Right kidney (tissue), 9 donors: Measurements from ENCODE around the gene EIF2S2.
"Not testable (repeated sequence)": the region's sequence is repeated elsewhere in the genome, so short reads cannot be mapped to it uniquely, and the experiment has no call there.

ENCODE experiments used
- DNase-seq: peaks from one replicate; pipeline ENCODE4 v3.0.0-alpha.2; 2016
- long read RNA-seq, 8 donors: transcript quantifications; one replicate each; lab custom pipeline, GENCODE V29; 2026

The EIF2S2 gene
- long read RNA-seq, donor 1, transcript EIF2S2-201 (9 exons, 2,656 nt): major isoform, 37 of 163 reads
- long read RNA-seq, donor 1, partial matches to known transcripts: 126 of 163 reads
- long read RNA-seq, donor 1, other reads (novel, unspliced or antisense): 0 of 163 reads
- long read RNA-seq, donor 2, transcript EIF2S2-201 (9 exons, 2,656 nt): major isoform, 15 of 64 reads
- long read RNA-seq, donor 2, partial matches to known transcripts: 49 of 64 reads
- long read RNA-seq, donor 2, other reads (novel, unspliced or antisense): 0 of 64 reads
- long read RNA-seq, donor 3, transcript EIF2S2-201 (9 exons, 2,656 nt): major isoform, 21 of 49 reads
- long read RNA-seq, donor 3, partial matches to known transcripts: 28 of 49 reads
- long read RNA-seq, donor 3, other reads (novel, unspliced or antisense): 0 of 49 reads
- long read RNA-seq, donor 4, transcript EIF2S2-201 (9 exons, 2,656 nt): major isoform, 17 of 95 reads
- long read RNA-seq, donor 4, partial matches to known transcripts: 78 of 95 reads
- long read RNA-seq, donor 4, other reads (novel, unspliced or antisense): 0 of 95 reads
- long read RNA-seq, donor 5, transcript EIF2S2-201 (9 exons, 2,656 nt): major isoform, 47 of 134 reads
- long read RNA-seq, donor 5, partial matches to known transcripts: 87 of 134 reads
- long read RNA-seq, donor 5, other reads (novel, unspliced or antisense): 0 of 134 reads
- long read RNA-seq, donor 6, transcript EIF2S2-201 (9 exons, 2,656 nt): major isoform, 17 of 91 reads
- long read RNA-seq, donor 6, partial matches to known transcripts: 74 of 91 reads
- long read RNA-seq, donor 6, other reads (novel, unspliced or antisense): 0 of 91 reads
- long read RNA-seq, donor 7, transcript EIF2S2-201 (9 exons, 2,656 nt): major isoform, 34 of 153 reads
- long read RNA-seq, donor 7, partial matches to known transcripts: 119 of 153 reads
- long read RNA-seq, donor 7, other reads (novel, unspliced or antisense): 0 of 153 reads
- long read RNA-seq, donor 8, transcript EIF2S2-201 (9 exons, 2,656 nt): major isoform, 36 of 131 reads
- long read RNA-seq, donor 8, partial matches to known transcripts: 95 of 131 reads
- long read RNA-seq, donor 8, other reads (novel, unspliced or antisense): 0 of 131 reads

- peak; percentile 97 for DNase-seq
Measured at GRCh38 chr20:34111702-34112599, at the start of gene EIF2S2. Gene EIF2S2 (minus strand): TSS chr20:34112243. CDS start chr20:34112110, 133 bp downstream.

- not testable (repeated sequence) for DNase-seq
Measured at GRCh38 chr20:34157697-34158096, 45.7 kb upstream of the EIF2S2 start.

GRCh38 chr20:34155836-34156235, 43.8 kb upstream of the EIF2S2 start:
- DNase-seq: no peak

- DNase-seq: not testable (repeated sequence)
Measured at GRCh38 chr20:34153169-34153568, 41.1 kb upstream of the EIF2S2 start.

- DNase-seq: not testable (repeated sequence)
Measured at GRCh38 chr20:34152073-34152472, 40.0 kb upstream of the EIF2S2 start.

- DNase-seq: no peak
Measured at GRCh38 chr20:34150306-34151000, 38.4 kb upstream of the EIF2S2 start.

GRCh38 chr20:34145280-34145819, 33.3 kb upstream of the EIF2S2 start:
- DNase-seq: no peak

GRCh38 chr20:34143951-34144350, 31.9 kb upstream of the EIF2S2 start:
- no peak for DNase-seq

GRCh38 chr20:34142121-34142520, 30.1 kb upstream of the EIF2S2 start:
- DNase-seq: no peak

GRCh38 chr20:34141293-34141692, 29.2 kb upstream of the EIF2S2 start:
- no peak for DNase-seq

GRCh38 chr20:34135525-34136275, 23.7 kb upstream of the EIF2S2 start:
- DNase-seq: not testable (repeated sequence)

GRCh38 chr20:34133365-34133860, 21.4 kb upstream of the EIF2S2 start:
- not testable (repeated sequence) for DNase-seq

- not testable (repeated sequence) for DNase-seq
Measured at GRCh38 chr20:34132943-34133342, 20.9 kb upstream of the EIF2S2 start.

- DNase-seq: not testable (repeated sequence)
Measured at GRCh38 chr20:34132491-34132890, 20.4 kb upstream of the EIF2S2 start.

- DNase-seq: no peak
Measured at GRCh38 chr20:34131491-34131890, 19.4 kb upstream of the EIF2S2 start.

GRCh38 chr20:34129518-34130162, 17.6 kb upstream of the EIF2S2 start:
- peak; percentile 56 for DNase-seq

- no peak for DNase-seq
Measured at GRCh38 chr20:34127792-34128191, 15.7 kb upstream of the EIF2S2 start.

- DNase-seq: no peak
Measured at GRCh38 chr20:34124469-34125249, 12.6 kb upstream of the EIF2S2 start.
